ENCODE data around the gene IFT25.
"Not testable (repeated sequence)": the region's sequence is repeated elsewhere in the genome, so short reads cannot be mapped to it uniquely, and the experiment has no call there.

IFT25 gene

DNA sequence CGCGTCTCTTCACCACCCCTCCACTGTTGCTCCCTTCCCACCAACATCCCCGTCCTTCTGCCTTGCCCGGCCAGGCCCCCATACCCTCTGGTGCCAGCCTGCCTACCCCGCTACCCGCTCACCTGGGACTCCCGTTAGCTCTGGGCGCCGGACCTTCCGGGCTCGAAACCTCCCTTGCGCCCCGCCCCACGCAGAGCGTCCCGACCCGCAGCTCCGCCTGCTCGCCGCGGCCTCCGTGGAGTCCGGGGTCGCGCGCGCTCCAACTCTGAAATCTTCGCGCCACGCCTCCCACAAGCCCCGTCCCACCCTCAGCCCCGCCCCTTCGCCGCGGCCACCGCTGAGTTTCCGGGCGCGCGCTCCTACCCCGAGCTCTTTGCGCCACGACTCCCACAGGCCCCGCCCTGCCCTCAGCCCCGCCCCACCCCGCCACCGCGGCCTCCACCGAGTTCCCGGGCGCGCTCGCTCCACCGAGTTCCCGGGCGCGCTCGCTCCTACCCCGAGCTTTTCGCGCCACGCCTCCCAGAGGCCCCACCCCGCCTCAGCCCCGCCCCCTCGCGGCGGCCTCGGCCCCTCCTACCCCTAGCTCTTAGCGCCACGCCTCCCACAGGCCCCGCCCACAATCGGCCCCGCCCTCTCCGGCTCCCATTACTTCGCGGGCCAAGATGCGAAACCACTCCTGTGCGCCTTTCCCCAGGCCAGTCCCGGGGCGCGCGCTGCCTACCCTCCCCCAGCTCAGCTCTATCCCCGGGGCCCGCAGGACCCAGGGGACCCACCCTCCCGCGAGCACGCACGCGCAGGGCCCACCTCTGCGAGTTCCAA lies at the start of gene IFT25:
IFT25 (minus strand) TSS at position 267 of the 819 bp plus-strand sequence. CDS start 5,617 bp downstream, outside the sequence.
- peak; percentile 74 to 100 (median 96) for DNase-seq

DNA sequence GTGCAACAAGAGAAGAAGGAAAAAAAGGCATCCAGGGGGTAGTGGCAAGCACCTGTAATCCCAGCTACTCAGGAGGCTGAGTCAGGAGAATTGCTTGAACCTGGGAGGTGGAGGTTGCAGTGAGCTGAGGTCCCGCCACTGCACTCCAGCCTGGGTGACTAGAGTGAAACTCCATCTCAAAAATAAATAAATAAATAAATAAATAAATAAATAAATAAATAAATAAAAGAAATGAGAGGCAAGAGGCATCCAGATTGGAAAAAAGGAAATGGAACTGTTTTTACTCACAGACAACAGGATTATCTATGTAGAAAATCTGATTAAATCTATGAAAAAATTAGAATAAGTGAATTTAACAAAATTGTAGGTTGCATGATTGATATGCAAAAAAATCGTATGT lies 49.0 kb upstream of the IFT25 start:
- DNase-seq = not testable (repeated sequence)

- DNase-seq = peak in 1 of 56 donors; percentile 14
These were observed 46.8 kb upstream of the IFT25 start for GRCh38 chr1:53992085-53992874.

DNA sequence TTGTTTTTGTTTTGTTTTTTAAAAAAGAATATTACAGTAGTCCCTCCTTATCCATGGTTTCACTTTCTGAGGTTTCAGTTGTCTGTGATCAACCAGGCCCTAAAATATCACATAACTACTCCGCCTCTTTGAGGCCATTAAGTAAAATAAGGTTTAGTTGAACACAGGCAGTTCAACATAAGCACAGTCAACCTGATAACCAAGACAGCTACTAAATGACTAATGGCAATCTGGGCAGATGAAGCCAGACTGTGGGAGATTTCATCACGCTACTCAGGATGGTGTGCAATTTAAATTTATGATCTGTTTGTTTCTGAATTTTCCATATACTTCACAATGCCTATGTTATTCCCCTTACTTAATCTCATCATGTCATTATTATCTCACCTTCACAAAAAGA lies 42.4 kb upstream of the IFT25 start:
- no peak for DNase-seq

- no peak for DNase-seq
These were observed 41.0 kb upstream of the IFT25 start for GRCh38 chr1:53986458-53986857.

GRCh38 chr1:53984726-53985125 lies 39.2 kb upstream of the IFT25 start:
- DNase-seq = no peak

- DNase-seq = no peak
These were observed 37.2 kb upstream of the IFT25 start for GRCh38 chr1:53982763-53983104.

GRCh38 chr1:53982034-53982762 lies 36.7 kb upstream of the IFT25 start:
- peak in 6 of 56 donors; percentile 1 to 18 (median 6) for DNase-seq

- DNase-seq = no peak
These were observed 35.7 kb upstream of the IFT25 start for GRCh38 chr1:53981220-53981619.

GRCh38 chr1:53979712-53980450 lies 34.4 kb upstream of the IFT25 start:
- no peak for DNase-seq

- no peak for DNase-seq
These were observed 30.4 kb upstream of the IFT25 start for GRCh38 chr1:53975861-53976260.

GRCh38 chr1:53971718-53972117 lies 26.2 kb upstream of the IFT25 start:
- DNase-seq = no peak

GRCh38 chr1:53969323-53969722 lies 23.8 kb upstream of the IFT25 start:
- DNase-seq = not testable (repeated sequence)

DNA sequence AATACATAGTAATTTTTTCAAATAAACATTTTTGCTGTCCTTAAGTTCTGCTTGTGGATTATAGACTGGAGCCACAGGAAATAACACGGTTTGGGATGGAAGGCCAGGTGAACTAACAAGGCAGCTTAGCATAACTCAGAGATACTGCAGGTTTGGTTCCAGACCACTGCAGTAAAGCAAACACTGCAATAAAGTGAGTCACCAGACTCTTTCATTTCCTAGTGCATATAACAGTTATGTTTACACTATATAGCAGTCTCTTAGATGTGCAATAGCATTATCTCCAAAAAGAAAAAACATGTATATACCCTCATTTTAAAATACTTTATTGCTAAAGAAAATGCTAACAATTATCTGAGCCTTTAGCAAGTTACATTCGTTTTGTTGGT lies 22.6 kb upstream of the IFT25 start:
- no peak for DNase-seq

- no peak for DNase-seq
These were observed 22.1 kb upstream of the IFT25 start for GRCh38 chr1:53967409-53968124.

- no peak for DNase-seq
These were observed 21.3 kb upstream of the IFT25 start for GRCh38 chr1:53966794-53967193.

GRCh38 chr1:53964109-53964508 lies 18.6 kb upstream of the IFT25 start:
- DNase-seq = no peak

- DNase-seq = no peak
These were observed 18.0 kb upstream of the IFT25 start for GRCh38 chr1:53963460-53963859.

DNA sequence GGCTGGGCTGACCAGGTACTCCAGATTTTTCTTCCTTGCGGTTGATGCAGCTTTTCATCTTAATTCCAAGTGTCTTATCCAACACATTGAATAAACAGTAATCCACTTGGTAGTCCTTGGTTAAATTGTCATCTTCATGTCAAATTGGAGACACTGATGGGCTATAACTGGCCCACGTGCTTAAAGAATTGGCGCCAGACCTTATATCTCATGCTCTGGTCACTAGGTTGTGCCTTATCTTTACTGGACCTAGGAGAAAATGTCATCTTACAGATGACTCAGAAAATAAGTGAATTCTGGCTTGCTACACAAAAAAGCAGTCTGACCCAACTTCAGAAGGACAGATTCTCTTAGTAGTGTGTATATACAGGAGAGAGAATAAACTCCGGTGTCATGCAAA lies 16.9 kb upstream of the IFT25 start:
- no peak for DNase-seq

DNA sequence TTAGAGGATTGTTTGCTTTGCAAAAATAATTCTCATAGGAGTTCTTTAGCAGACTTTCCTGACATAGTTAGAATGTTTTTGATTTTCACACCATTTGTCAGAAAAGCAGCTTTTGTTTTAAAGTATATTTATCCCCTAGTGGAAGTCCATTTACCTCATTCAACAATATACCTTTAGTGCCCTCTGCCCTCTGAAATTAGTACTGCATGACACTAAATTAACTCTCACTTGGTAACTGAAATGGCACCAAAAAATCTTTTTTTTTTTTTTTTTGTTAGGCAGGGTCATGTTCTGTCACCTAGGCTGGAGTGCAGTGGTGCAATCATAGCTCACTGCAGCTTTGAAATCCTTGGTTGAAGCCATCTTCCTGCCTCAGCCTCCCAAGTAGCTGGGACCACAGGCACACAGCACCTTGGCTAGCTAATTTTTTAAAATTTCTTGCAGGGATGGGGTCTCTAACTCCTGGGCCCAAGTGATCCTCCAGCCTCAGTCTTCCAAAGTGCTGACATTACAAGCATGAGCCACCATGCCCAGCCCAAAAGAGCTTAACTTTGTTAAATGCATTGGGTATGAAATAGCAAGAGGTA lies 14.3 kb upstream of the IFT25 start:
- no peak for DNase-seq
